SK-N-SH (cell line): ENCODE results near the gene MYO7A. TPM values are rescaled to one million over a fixed set of nuclear protein-coding genes. Genes with fewer than 3 reads are reported as not detected.

Experiments
- CTCF ChIA-PET: fragments of 300-600, 350-600 bp; formaldehyde crosslinking; extraction: SDS; loops from one replicate; lab custom pipeline; 2021; lab: Yijun Ruan, JAX
- POLR2A ChIA-PET: fragments of 350-600 bp; sonication (Branson Sonifier 250); formaldehyde crosslinking; extraction: SDS; loops from one replicate; lab custom pipeline; 2020; ENCODE audit warnings: antibody characterized with exemption, inconsistent platforms; lab: Yijun Ruan, JAX
- DNase-seq: peaks from one replicate; pipeline ENCODE4 v3.0.0; 2012
- H2AFZ ChIP-seq: fragments of 200-600 bp; sonication (generic); 2 replicates; pipeline ENCODE4 v1.8.1; 2016; ENCODE audit warnings: antibody characterized with exemption, mild to moderate bottlenecking, low read depth
- H3F3A ChIP-seq: fragments of 200-600 bp; sonication (generic); replicated peaks from 2 replicates; pipeline ENCODE3; 2016; ENCODE audit warnings: antibody characterized with exemption, mild to moderate bottlenecking; ENCODE audit not compliant: insufficient read depth
- H3K27ac ChIP-seq, 2 experiments: fragments of 200-500 bp in 1 of 2; fragments of 200-600 bp in 1 of 2; sonication (Bioruptor generic) in 1 of 2; sonication (generic), shearing (Covaris generic) in 1 of 2; 2 replicates each; pipeline versions ENCODE4 v1.5.1 to v1.6.1; 2014 to 2016; ENCODE audit warnings: low read depth in 2 of 2, inconsistent platforms in 1 of 2, low read length in 1 of 2, mild to moderate bottlenecking in 1 of 2, mixed read lengths in 1 of 2
- H3K27me3 ChIP-seq: fragments of 200-600 bp; sonication (generic), shearing (Covaris generic); 2 replicates; pipeline ENCODE4 v1.6.1; 2016; ENCODE audit warnings: mixed run types; ENCODE audit not compliant: insufficient read depth
- H3K36me3 ChIP-seq, 2 experiments: fragments of 200-500 bp in 1 of 2; fragments of 200-600 bp in 1 of 2; sonication (Bioruptor generic) in 1 of 2; sonication (generic) in 1 of 2; replicated peaks in 1 of 2; 2 replicates each; pipeline versions ENCODE3 to v1.5.1; 2014 to 2016; ENCODE audit warnings: low read length in 1 of 2, mild to moderate bottlenecking in 1 of 2; ENCODE audit not compliant: insufficient read depth in 2 of 2, control insufficient read depth in 1 of 2
- H3K4me1 ChIP-seq, 2 experiments: fragments of 200-500 bp in 1 of 2; fragments of 200-600 bp in 1 of 2; sonication (Bioruptor generic) in 1 of 2; sonication (generic), shearing (Covaris generic) in 1 of 2; 2 replicates each; pipeline versions ENCODE4 v1.5.1 to v1.6.1; 2014 to 2016; ENCODE audit warnings: low read depth in 1 of 2, low read length in 1 of 2, mixed run types in 1 of 2; ENCODE audit not compliant: insufficient read depth in 2 of 2, control insufficient read depth in 1 of 2
- H3K4me2 ChIP-seq: fragments of 200-600 bp; sonication (generic), shearing (Covaris generic); 2 replicates; pipeline ENCODE4 v1.6.1; 2017; ENCODE audit warnings: mixed run types
- H3K4me3 ChIP-seq, 2 experiments: fragments of 200-500 bp in 1 of 2; fragments of 200-600 bp in 1 of 2; sonication (Bioruptor generic) in 1 of 2; sonication (generic), shearing (Covaris generic) in 1 of 2; 2 replicates each; pipeline versions ENCODE4 v1.5.1 to v1.8.1; 2014 to 2016; ENCODE audit warnings: low read depth in 2 of 2, inconsistent platforms in 1 of 2, low read length in 1 of 2, mild to moderate bottlenecking in 1 of 2, mixed read lengths in 1 of 2, moderate library complexity in 1 of 2
- H3K79me2 ChIP-seq: fragments of 200-600 bp; sonication (generic); 2 replicates; pipeline ENCODE4 v1.8.1; 2017; ENCODE audit warnings: mild to moderate bottlenecking; ENCODE audit not compliant: insufficient read depth
- H3K9ac ChIP-seq: fragments of 200-600 bp; sonication (generic); 2 replicates; pipeline ENCODE4 v1.6.1; 2017; ENCODE audit warnings: mixed run types
- H3K9me2 ChIP-seq: fragments of 200-600 bp; sonication (generic); 2 replicates; pipeline ENCODE4 v1.6.1; 2017; ENCODE audit warnings: mixed run types
- H3K9me3 ChIP-seq: fragments of 200-600 bp; sonication (generic); 2 replicates; pipeline ENCODE4 v1.6.1; 2017; ENCODE audit warnings: mixed run types, mild to moderate bottlenecking, moderate library complexity
- H4K20me1 ChIP-seq: fragments of 200-600 bp; sonication (generic); 2 replicates; pipeline ENCODE4 v1.6.1; 2017; ENCODE audit warnings: mild to moderate bottlenecking, mixed run types; ENCODE audit not compliant: insufficient read depth
- CHD2 ChIP-seq: fragments of 150-350 bp; IDR thresholded peaks from 2 replicates; pipeline ENCODE4 v1.6.1; 2018; ENCODE audit warnings: low read length; ENCODE audit not compliant: partially characterized antibody
- CTCF ChIP-seq: fragments of 200-600 bp; sonication (generic); IDR thresholded peaks from 2 replicates; pipeline ENCODE4 v1.6.1; 2017; ENCODE audit warnings: antibody characterized with exemption, mild to moderate bottlenecking, moderate library complexity
- ELF1 ChIP-seq: IDR thresholded peaks from 2 replicates; pipeline ENCODE4 v1.4.0; 2012
- EP300 ChIP-seq, 2 experiments: IDR thresholded peaks; 2 replicates each; pipeline versions ENCODE4 v1.4.0 to v1.6.1; 2012; ENCODE audit warnings: borderline replicate concordance in 1 of 2, low read depth in 1 of 2, low read length in 1 of 2
- EZH2phosphoT487 ChIP-seq: fragments of 200-600 bp; sonication (generic); IDR thresholded peaks from 2 replicates; pipeline ENCODE4 v1.6.1; 2017; ENCODE audit warnings: low read depth, mixed run types, mild to moderate bottlenecking, antibody characterized with exemption, moderate library complexity, borderline replicate concordance
- FOSL2 ChIP-seq: IDR thresholded peaks from 2 replicates; pipeline ENCODE4 v1.4.0; 2012; ENCODE audit warnings: low read depth, mild to moderate bottlenecking, moderate library complexity, borderline replicate concordance
- FOXM1 ChIP-seq: IDR thresholded peaks from 2 replicates; pipeline ENCODE4 v1.4.0; 2012; ENCODE audit warnings: low read depth, mild to moderate bottlenecking
- GABPA ChIP-seq: IDR thresholded peaks from 2 replicates; pipeline ENCODE4 v1.4.0; 2012; ENCODE audit warnings: low read depth, mild to moderate bottlenecking
- GATA2 ChIP-seq: sonication (generic); formaldehyde crosslinking; IDR thresholded peaks from 2 replicates; pipeline ENCODE4 v1.5.0; 2020; ENCODE audit warnings: mild to moderate bottlenecking, missing genetic modification reagents
- MEF2A ChIP-seq: IDR thresholded peaks from 2 replicates; pipeline ENCODE4 v1.4.0; 2012; ENCODE audit warnings: low read depth, borderline replicate concordance
- MXI1 ChIP-seq: IDR thresholded peaks from 2 replicates; pipeline ENCODE4 v1.6.1; 2012; ENCODE audit warnings: mild to moderate bottlenecking, low read depth, low read length, improper control_type of control experiment
- NFIC ChIP-seq: IDR thresholded peaks from 2 replicates; pipeline ENCODE4 v1.4.0; 2012; ENCODE audit warnings: borderline replicate concordance
- RAD21 ChIP-seq: IDR thresholded peaks from 2 replicates; pipeline ENCODE4 v1.6.1; 2012; ENCODE audit warnings: mild to moderate bottlenecking, low read length
- RCOR1 ChIP-seq: fragments of 150-350 bp; IDR thresholded peaks from 2 replicates; pipeline ENCODE4 v1.6.1; 2017; ENCODE audit warnings: antibody characterized with exemption, low read length
- REST ChIP-seq: IDR thresholded peaks from 2 replicates; pipeline ENCODE4 v1.6.1; 2012; ENCODE audit warnings: mild to moderate bottlenecking, low read depth, low read length, moderate library complexity
- SIN3A ChIP-seq: IDR thresholded peaks from 2 replicates; pipeline ENCODE4 v1.6.1; 2012; ENCODE audit warnings: low read depth, mild to moderate bottlenecking, low read length, moderate library complexity, borderline replicate concordance
- TEAD4 ChIP-seq: IDR thresholded peaks from 2 replicates; pipeline ENCODE4 v1.4.0; 2012; ENCODE audit warnings: mild to moderate bottlenecking, borderline replicate concordance; ENCODE audit not compliant: insufficient read depth
- WGBS: methylation state at CpG from one replicate; pipeline ENCODE4 v1.1.6; 2017; ENCODE audit warnings: low lambda C conversion rate; 5-methylcytosine and 5-hydroxymethylcytosine counted together
- polyA plus RNA-seq, 3 experiments: library from polyadenylated mRNA; depleted of rRNA; stranded (reverse); fragments of >200 nt; gene quantifications; 2 replicates each; pipeline ENCODE4 v1.2.3, GENCODE V29; 2012
- TF ChIP-seq, protein P1 (sequence below): IDR thresholded peaks from 2 replicates; pipeline ENCODE4; 2012

The MYO7A gene
- polyA plus RNA-seq, 1 of the 3 experiments (the other 2 are of a cell fraction) = 0.08 TPM

GRCh38 chr11:77093987-77094840 lies 33.8 kb upstream of the MYO7A start:
- WGBS = 93% methylated on average over 3 of the region's 6 CpGs
- Histone ChIP-seq H3K27ac (no peak overlapping the region; a peak in 1 of 4 replicates), H3K4me3 (no peak overlapping the region), H2AFZ (no peak overlapping the region), H3K9ac (no peak overlapping the region), H4K20me1 (peaks cover 20% of the 10 kb centered on the region), H3K79me2 (0 out of 2 replicates have a peak, but pooled peaks cover 11% of the 10 kb centered on the region), H3K4me1 (peaks cover 0 to 21% of the 10 kb centered on the region in 2 experiments; a peak in 1 of 4 replicates), H3K27me3 (no peaks in the 10 kb centered on the region), H3K4me2 (no peak overlapping the region), H3K36me3 (peaks cover 3% of the 10 kb centered on the region in 2 experiments)
- ChIA-PET POLR2A (no interaction called here), CTCF (interaction anchor here (0.6 to 9.5 kb wide), 13 partner anchors 9 to 454 kb away, joined by 3 to 218 read pairs (median 5); partner anchors contain the start of gene OMP)
- no peak for DNase-seq
- TF ChIP-seq EZH2phosphoT487 (no peak), MEF2A (no peak), REST (no peak), CTCF (no peak), TEAD4 (no peak), NFIC (no peak; the same call in 1 of the 2 replicates), FOXM1 (no peak), MXI1 (no peak), SIN3A (no peak), GATA2 (CRISPR knock-in tag) (no peak), EP300 (IDR thresholded peaks at IDR 0.05; ENCODE audit: borderline replicate concordance in 1 of 2, low read depth in 1 of 2, low read length in 1 of 2) (no peak), RCOR1 (no peak), ELF1 (no peak), GABPA (no peak), FOSL2 (no peak), CHD2 (no peak), RAD21 (no peak)
- TF ChIP-seq, protein P1, sequence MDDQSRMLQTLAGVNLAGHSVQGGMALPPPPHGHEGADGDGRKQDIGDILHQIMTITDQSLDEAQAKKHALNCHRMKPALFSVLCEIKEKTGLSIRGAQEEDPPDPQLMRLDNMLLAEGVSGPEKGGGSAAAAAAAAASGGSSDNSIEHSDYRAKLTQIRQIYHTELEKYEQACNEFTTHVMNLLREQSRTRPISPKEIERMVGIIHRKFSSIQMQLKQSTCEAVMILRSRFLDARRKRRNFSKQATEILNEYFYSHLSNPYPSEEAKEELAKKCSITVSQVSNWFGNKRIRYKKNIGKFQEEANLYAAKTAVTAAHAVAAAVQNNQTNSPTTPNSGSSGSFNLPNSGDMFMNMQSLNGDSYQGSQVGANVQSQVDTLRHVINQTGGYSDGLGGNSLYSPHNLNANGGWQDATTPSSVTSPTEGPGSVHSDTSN = no peak
- TF ChIP-seq, all 33 proteins: peak for 0
- H3F3A ChIP-seq = peaks cover 1% of the 10 kb centered on the region
- H3K9me2 ChIP-seq = no peaks in the 10 kb centered on the region
- H3K9me3 ChIP-seq = no peaks in the 10 kb centered on the region
